Colonic mucosa (tissue), 4 donors: ENCODE results near the gene EMC9. TPM values are rescaled to one million over a fixed set of nuclear protein-coding genes. Genes with fewer than 3 reads are reported as not detected.

Experiments used
- DNase-seq: peaks from one replicate; pipeline ENCODE4 v3.0.0-alpha.2; 2020
- H3K27ac ChIP-seq: fragments of 200-600 bp; one replicate; pipeline ENCODE4 v1.8.0; 2021
- H3K27me3 ChIP-seq: fragments of 200-600 bp; one replicate; pipeline ENCODE4 v1.8.0; 2021
- H3K36me3 ChIP-seq: fragments of 200-600 bp; one replicate; pipeline ENCODE4 v1.8.0; 2021
- H3K4me1 ChIP-seq: fragments of 200-600 bp; one replicate; pipeline ENCODE4 v1.8.0; 2021; ENCODE audit warnings: mild to moderate bottlenecking
- H3K4me3 ChIP-seq: fragments of 200-600 bp; one replicate; pipeline ENCODE4 v1.8.0; 2021
- H3K9ac ChIP-seq, 2 donors: one replicate each; pipeline ENCODE4 v1.7.0; 2013; ENCODE audit warnings: control low read depth in 2 of 2, low read depth in 2 of 2, low read length in 2 of 2
- H3K9me3 ChIP-seq: fragments of 200-600 bp; one replicate; pipeline ENCODE4 v1.8.0; 2021
- intact Hi-C: fragments of 100-400 bp; cut with DNase I; formaldehyde crosslinking; loops from one replicate; pipeline ENCODE4 v1.14.1; 2022
- total RNA-seq, 2 donors: library from RNA; stranded (reverse); fragmentation: NEBNext Ultra II Directional in 1 of 2; extraction: Animal tissue kit (Norgen Biotek cat#: 25700) in 1 of 2; gene quantifications; one replicate each; pipeline ENCODE4 v1.2.1, GENCODE V29; 2021
- TF ChIP-seq, protein P1 (sequence below): fragments of 200-600 bp; IDR thresholded peaks from one replicate; pipeline ENCODE4 v1.8.0; 2022; ENCODE audit warnings: antibody characterized with exemption, mild to moderate bottlenecking
- donor health status: healthy.
- donor health status: DM: no; HTN: no; CAD: no.
- donor health status: DM: no; HTN: no; CAD: no.

EMC9 gene
- total RNA-seq, 2 donors from 2014 or later = 21.1 to 49.6 TPM

DNA sequence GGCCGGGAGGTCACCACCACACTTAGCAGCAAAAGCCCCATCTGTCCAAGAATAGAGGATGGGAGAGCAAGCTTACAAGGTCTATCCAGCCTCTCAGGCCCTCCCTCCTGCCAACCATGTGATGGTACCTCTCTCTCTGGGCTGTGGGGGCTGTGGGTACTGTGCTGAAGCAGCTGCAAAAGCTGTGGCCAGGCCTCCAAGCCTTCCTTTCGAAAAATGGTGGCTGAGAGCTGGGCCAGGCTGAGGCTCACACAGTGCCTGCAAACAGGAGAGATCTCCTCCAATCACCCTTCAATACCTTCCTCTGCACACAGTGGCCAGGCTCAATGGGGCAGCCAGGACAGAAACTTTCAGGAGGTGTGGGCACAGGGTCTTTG, 46.1 kb upstream of the EMC9 start:
- intact Hi-C loops = no loop called here
- no peaks in the 10 kb centered on the region for H3K36me3 ChIP-seq
- H3K27ac ChIP-seq = no peak overlapping the region
- no peaks in the 10 kb centered on the region for H3K27me3 ChIP-seq
- H3K4me1 ChIP-seq = no peaks in the 10 kb centered on the region
- H3K4me3 ChIP-seq = peak overlapping the region; percentile 54
- H3K9ac ChIP-seq = peak overlapping the region; percentile 52 to 79
- DNase-seq = no peak
- TF ChIP-seq, protein P1, sequence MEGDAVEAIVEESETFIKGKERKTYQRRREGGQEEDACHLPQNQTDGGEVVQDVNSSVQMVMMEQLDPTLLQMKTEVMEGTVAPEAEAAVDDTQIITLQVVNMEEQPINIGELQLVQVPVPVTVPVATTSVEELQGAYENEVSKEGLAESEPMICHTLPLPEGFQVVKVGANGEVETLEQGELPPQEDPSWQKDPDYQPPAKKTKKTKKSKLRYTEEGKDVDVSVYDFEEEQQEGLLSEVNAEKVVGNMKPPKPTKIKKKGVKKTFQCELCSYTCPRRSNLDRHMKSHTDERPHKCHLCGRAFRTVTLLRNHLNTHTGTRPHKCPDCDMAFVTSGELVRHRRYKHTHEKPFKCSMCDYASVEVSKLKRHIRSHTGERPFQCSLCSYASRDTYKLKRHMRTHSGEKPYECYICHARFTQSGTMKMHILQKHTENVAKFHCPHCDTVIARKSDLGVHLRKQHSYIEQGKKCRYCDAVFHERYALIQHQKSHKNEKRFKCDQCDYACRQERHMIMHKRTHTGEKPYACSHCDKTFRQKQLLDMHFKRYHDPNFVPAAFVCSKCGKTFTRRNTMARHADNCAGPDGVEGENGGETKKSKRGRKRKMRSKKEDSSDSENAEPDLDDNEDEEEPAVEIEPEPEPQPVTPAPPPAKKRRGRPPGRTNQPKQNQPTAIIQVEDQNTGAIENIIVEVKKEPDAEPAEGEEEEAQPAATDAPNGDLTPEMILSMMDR = no peak
- no peaks in the 10 kb centered on the region for H3K9me3 ChIP-seq

DNA sequence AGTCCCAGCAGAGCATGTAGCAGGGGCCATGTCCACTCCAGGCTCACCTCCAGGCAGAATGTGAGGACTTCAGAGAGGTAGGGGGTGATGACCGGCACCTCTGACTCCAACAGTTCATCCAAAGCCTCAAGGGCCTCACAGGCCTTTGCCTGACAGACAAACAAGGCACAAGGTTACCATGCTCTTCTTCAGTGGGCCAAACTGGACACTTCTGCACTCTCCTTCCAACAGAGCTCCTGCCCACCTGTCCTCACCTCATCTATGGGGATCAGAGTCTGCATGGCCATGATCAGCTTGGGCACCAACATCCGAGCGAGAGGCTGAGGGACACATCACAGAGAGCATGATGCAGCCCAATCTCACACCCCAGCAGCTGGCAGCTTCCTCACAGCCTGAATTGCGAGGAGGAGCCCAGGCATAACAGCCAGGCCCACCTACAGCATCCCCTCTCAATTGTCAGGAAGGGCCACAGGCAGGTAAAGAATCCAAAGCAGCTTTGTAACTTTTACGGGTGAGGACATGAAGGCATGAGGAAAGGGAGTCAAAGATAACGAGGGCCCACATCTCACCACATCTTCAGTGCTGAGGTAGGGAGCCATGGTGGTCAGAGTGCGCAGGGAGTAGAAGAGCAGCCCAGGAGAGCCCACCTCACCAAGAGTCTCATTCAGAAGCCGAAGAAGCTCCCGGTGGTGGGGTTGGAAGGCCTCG, 45.6 kb upstream of the EMC9 start:
- DNase-seq = no peak
- no peaks in the 10 kb centered on the region for H3K27me3 ChIP-seq
- intact Hi-C loops = no loop called here
- no peaks in the 10 kb centered on the region for H3K36me3 ChIP-seq
- no peaks in the 10 kb centered on the region for H3K4me1 ChIP-seq
- peak overlapping the region; percentile 33 to 79 for H3K9ac ChIP-seq
- TF ChIP-seq, protein P1 = no peak
- no peaks in the 10 kb centered on the region for H3K9me3 ChIP-seq
- H3K27ac ChIP-seq = no peak overlapping the region
- H3K4me3 ChIP-seq = no peak overlapping the region

DNA sequence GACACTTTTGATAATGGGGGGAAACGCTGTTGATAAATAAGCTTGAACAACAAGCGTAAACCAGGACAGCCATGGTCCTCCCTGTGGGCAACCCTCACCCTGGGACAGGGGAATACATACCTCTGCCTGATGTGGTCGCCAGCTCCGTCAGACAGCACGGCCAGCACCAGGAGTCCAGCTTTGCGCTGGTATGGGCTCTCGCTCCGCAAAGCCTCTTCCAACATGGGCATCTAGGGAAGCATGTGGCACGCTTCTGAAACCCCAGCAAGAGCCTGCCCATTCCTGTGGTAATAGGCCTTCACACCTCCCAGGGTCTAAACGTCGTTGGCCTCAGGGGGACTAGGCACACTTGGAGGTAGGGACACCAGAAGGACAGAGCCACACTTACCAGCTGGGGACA, 44.4 kb upstream of the EMC9 start:
- Histone ChIP-seq H3K4me3 (no peak overlapping the region), H3K27ac (no peak overlapping the region), H3K9ac (no peak overlapping the region), H3K9me3 (no peaks in the 10 kb centered on the region), H3K27me3 (no peaks in the 10 kb centered on the region), H3K4me1 (no peaks in the 10 kb centered on the region), H3K36me3 (no peaks in the 10 kb centered on the region)
- intact Hi-C loops = no loop called here
- TF ChIP-seq, protein P1 = no peak
- no peak for DNase-seq

DNA sequence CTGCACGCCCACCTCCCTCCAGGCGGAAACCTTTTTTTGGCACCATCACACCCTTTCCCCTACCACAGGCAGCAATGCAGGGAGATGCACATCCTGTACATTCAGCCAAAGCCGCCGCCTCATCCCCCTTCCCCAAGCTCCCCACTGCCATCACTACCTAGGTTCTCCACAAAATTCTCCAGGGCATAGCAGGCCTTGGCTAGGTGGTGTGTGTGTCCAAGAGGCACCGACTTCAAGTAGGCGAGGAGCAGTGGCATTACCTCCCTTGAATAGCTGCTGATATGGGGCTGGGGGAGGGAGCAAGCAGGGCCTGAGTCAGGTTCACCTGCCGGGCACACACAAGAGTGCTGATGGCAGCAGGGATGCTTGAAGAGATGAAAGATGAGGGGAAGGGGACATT, 43.6 kb upstream of the EMC9 start:
- no peak overlapping the region for H3K4me3 ChIP-seq
- no peaks in the 10 kb centered on the region for H3K27me3 ChIP-seq
- no peaks in the 10 kb centered on the region for H3K36me3 ChIP-seq
- H3K4me1 ChIP-seq = no peaks in the 10 kb centered on the region
- no peak overlapping the region for H3K27ac ChIP-seq
- TF ChIP-seq, protein P1 = no peak
- H3K9ac ChIP-seq = no peak overlapping the region
- no peaks in the 10 kb centered on the region for H3K9me3 ChIP-seq
- intact Hi-C loops = no loop called here
- no peak for DNase-seq

DNA sequence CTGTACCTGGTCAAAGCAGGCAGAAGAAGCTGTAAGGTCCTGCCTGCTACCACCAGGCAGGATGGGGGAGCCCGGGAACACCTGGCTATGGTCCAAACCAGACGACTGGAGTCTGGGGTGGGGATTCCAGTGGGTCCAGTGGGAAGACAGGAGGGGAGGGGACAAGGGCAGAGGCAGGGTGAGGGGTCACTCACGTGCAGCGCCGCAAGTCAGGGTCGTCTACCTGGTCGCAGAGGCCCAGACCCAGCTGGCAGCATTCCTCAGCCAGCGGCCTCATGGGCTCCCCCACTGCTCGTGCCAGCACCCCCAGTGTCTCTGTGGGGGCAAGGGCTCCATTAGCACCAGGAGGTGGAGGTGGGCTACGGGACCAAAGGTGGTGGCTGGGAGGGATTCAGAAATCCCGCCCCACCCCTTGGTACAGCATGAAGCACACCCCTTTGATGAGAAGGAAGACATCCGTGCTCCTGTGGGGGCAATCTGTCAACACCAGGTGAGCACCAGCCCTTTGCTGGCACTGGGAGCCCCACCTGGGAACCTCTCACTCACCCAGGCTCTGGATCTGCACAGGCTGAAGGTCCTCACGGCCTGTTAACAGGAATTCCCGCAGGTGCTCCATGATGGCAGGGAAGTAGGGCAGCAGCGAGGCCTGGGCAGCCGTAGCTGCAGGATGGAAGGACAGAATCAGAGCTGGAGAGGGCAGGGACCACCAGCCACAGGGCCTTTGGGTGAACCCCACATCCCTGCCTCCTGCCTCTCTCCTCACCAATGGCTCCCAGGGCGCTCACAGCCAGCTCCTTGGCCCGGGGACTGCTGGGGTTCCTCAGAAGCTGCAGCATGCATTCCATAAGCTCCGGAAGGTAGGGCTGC, 42.9 kb upstream of the EMC9 start:
- no peaks in the 10 kb centered on the region for H3K27me3 ChIP-seq
- H3K27ac ChIP-seq = no peak overlapping the region
- intact Hi-C loops = no loop called here
- H3K9me3 ChIP-seq = no peaks in the 10 kb centered on the region
- H3K4me3 ChIP-seq = no peak overlapping the region
- DNase-seq = no peak
- H3K9ac ChIP-seq = no peak overlapping the region
- no peaks in the 10 kb centered on the region for H3K4me1 ChIP-seq
- no peaks in the 10 kb centered on the region for H3K36me3 ChIP-seq
- TF ChIP-seq, protein P1 = no peak
